GM20000 (cell line): ENCODE measurements around the gene KRTAP5-9.

Experiments used
- DNase-seq: peaks from one replicate; pipeline ENCODE4 v3.0.0; 2012; ENCODE audit warnings: low spot score
- TF ChIP-seq, protein P1 (sequence below): IDR thresholded peaks from 2 replicates; pipeline ENCODE4 v1.5.1; 2012; ENCODE audit warnings: mild to moderate bottlenecking, control low read depth; ENCODE audit errors: extremely low read depth, missing control alignments

The KRTAP5-9 gene

DNA sequence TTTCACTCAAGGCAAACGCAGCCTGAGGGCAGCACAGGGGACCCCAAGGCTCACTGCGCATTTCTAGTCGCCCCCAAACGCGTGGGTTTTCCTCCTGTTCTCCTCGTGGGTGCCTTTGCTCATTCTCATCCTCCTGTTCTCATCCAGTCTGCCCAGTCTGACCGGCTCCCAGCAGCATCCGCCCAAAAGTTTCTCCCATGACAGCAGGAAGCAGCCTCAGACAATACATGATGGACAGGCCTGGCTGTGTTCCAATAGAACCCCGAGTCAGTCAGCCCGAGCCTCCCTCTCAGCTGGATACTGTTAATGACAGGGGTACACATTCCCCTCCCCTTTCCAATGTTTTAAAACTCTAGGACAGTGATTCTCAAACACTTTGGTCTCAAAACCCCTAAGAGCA is 43.7 kb upstream of the KRTAP5-9 start:
- no peak for DNase-seq
- TF ChIP-seq, protein P1, sequence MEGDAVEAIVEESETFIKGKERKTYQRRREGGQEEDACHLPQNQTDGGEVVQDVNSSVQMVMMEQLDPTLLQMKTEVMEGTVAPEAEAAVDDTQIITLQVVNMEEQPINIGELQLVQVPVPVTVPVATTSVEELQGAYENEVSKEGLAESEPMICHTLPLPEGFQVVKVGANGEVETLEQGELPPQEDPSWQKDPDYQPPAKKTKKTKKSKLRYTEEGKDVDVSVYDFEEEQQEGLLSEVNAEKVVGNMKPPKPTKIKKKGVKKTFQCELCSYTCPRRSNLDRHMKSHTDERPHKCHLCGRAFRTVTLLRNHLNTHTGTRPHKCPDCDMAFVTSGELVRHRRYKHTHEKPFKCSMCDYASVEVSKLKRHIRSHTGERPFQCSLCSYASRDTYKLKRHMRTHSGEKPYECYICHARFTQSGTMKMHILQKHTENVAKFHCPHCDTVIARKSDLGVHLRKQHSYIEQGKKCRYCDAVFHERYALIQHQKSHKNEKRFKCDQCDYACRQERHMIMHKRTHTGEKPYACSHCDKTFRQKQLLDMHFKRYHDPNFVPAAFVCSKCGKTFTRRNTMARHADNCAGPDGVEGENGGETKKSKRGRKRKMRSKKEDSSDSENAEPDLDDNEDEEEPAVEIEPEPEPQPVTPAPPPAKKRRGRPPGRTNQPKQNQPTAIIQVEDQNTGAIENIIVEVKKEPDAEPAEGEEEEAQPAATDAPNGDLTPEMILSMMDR: no peak

DNA sequence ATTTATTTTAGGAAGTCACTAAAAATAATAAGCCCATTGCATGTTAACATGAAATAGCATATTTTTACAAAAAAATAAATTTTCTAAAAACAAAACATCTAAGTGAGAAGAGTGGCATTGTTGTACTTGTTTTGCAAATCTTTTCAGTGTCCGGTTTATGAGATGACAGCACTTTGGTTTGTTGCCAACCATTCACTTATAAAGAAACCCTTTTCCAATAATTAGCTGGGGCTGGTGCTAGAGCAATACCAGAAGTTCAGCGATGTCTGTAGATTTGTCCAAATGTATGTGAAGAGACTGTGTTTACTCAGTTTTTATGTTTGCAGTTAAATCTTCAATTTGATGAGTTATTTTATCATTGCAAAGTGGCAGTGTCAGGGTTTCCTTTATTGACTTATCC is 43.2 kb upstream of the KRTAP5-9 start:
- DNase-seq: no peak
- TF ChIP-seq, protein P1: no peak

DNA sequence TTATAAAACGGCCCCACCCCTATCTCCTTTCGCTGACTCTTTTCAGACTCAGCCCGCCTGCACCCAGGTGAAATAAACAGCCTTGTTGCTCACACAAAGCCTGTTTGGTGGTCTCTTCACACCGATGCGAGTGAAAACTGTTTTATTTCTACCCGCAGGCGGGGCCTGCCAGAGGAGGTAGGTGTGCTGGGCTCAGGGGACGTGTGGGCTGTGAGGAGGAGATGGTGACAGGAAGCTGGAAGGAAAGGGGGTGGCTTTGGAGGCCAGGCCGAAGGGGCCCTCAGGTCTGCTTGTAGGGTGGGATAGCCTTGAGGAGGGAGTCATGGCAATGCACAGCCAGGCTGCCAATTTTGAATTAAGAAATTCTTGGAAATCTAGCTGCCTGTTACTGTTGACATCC is 42.4 kb upstream of the KRTAP5-9 start:
- TF ChIP-seq, protein P1: no peak
- DNase-seq: no peak

DNA sequence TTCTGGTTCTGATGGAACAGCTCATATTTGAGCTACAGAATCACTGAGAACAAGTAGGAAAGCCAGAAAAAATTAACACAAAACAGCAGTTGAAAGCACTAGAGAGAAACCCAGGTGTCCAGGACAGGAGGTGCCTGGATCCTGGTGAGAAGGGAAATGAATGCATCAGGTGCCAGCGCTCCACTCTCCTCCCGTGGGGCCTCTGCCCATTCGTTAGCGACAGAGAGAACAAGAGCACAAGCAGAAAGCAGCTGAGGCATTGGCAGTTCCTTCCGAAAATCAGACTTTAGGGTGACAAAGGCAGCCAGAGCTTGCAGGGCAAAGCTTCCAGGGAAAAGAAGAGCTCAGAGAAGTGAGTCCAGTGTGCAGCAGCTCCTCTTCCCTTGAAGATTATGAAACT is 41.1 kb upstream of the KRTAP5-9 start:
- TF ChIP-seq, protein P1: no peak
- DNase-seq: no peak

- DNase-seq: no peak
- TF ChIP-seq, protein P1: no peak
These were observed 29.4 kb upstream of the KRTAP5-9 start for GRCh38 chr11:71518506-71519471.

- no peak for DNase-seq
- TF ChIP-seq, protein P1: no peak
These were observed 28.7 kb upstream of the KRTAP5-9 start for GRCh38 chr11:71519546-71519945.

- no peak for DNase-seq
- TF ChIP-seq, protein P1: no peak
These were observed 22.9 kb upstream of the KRTAP5-9 start for GRCh38 chr11:71525188-71525937.
